HEK293 (cell line): ENCODE measurements around the gene AGTPBP1.

Source experiments
- CTCF ChIA-PET: fragments of 350-600 bp; formaldehyde crosslinking; extraction: SDS; loops from one replicate; lab custom pipeline; 2021; ENCODE audit warnings: antibody characterized with exemption; lab: Yijun Ruan, JAX
- POLR2A ChIA-PET: fragments of 300-600 bp; formaldehyde crosslinking; extraction: SDS; loops from one replicate; lab custom pipeline; 2020; ENCODE audit warnings: antibody characterized with exemption, inconsistent platforms; lab: Yijun Ruan, JAX
- H3K27ac ChIP-seq: fragments of 200-500 bp; sonication (Bioruptor generic); 2 replicates; pipeline ENCODE4 v1.5.1; 2014; ENCODE audit warnings: low read depth, low read length, control low read depth, inconsistent platforms; ENCODE audit errors: extremely low read depth
- H3K36me3 ChIP-seq, 2 experiments: fragments of 200-500 bp in 1 of 2; sonication (Bioruptor generic) in 1 of 2; 1 replicate in 1 of 2; 2 replicates in 1 of 2; pipeline ENCODE4 v1.5.1; 2014 to 2017; ENCODE audit warnings: inconsistent platforms in 2 of 2, low read length in 2 of 2; ENCODE audit not compliant: control insufficient read depth in 2 of 2, insufficient read depth in 1 of 2
- H3K4me1 ChIP-seq: fragments of 200-500 bp; sonication (Bioruptor generic); 2 replicates; pipeline ENCODE4 v1.5.1; 2014; ENCODE audit warnings: mild to moderate bottlenecking, low read length, inconsistent platforms; ENCODE audit not compliant: control insufficient read depth, insufficient read depth
- H3K4me3 ChIP-seq: 2 replicates; pipeline ENCODE4 v1.5.1; 2011; ENCODE audit warnings: low read depth, mild to moderate bottlenecking, control low read depth, low read length, moderate library complexity
- H3K9me3 ChIP-seq: fragments of 200-500 bp; sonication (Bioruptor generic); 2 replicates; pipeline ENCODE4 v1.5.1; 2014; ENCODE audit warnings: low read depth, low read length, inconsistent platforms; ENCODE audit not compliant: control insufficient read depth, insufficient read depth
- FEZF1 ChIP-seq: fragments of 450-650 bp; formaldehyde crosslinking; IDR thresholded peaks from 2 replicates; pipeline ENCODE4 v1.5.1; 2016; ENCODE audit warnings: missing biosample characterization, missing genetic modification characterization
- PRDM1 ChIP-seq: fragments of 450-650 bp; formaldehyde crosslinking; IDR thresholded peaks from 2 replicates; pipeline ENCODE4; 2016; ENCODE audit warnings: missing biosample characterization, missing genetic modification characterization
- PRDM4 ChIP-seq: fragments of 450-650 bp; formaldehyde crosslinking; IDR thresholded peaks from 2 replicates; pipeline ENCODE4 v1.5.1; 2017; ENCODE audit warnings: missing biosample characterization, missing genetic modification characterization
- PRDM6 ChIP-seq: fragments of 450-650 bp; formaldehyde crosslinking; IDR thresholded peaks from 2 replicates; pipeline ENCODE4 v1.5.1; 2017; ENCODE audit warnings: missing biosample characterization, missing genetic modification characterization
- SCRT1 ChIP-seq: fragments of 450-650 bp; formaldehyde crosslinking; IDR thresholded peaks from 2 replicates; pipeline ENCODE4 v1.5.1; 2016; ENCODE audit warnings: missing biosample characterization, missing genetic modification characterization, borderline replicate concordance
- SCRT2 ChIP-seq: fragments of 450-650 bp; formaldehyde crosslinking; IDR thresholded peaks from 2 replicates; pipeline ENCODE4 v1.5.1; 2016; ENCODE audit warnings: missing biosample characterization, missing genetic modification characterization
- TRIM28 ChIP-seq: IDR thresholded peaks from 2 replicates; pipeline ENCODE4 v1.6.1; 2011; ENCODE audit warnings: low read length, control low read depth, borderline replicate concordance
- ZBTB44 ChIP-seq: fragments of 450-650 bp; IDR thresholded peaks from 2 replicates; pipeline ENCODE4 v1.5.1; 2018; ENCODE audit warnings: missing biosample characterization, mild to moderate bottlenecking, missing genetic modification characterization
- ZFP3 ChIP-seq: fragments of 450-650 bp; formaldehyde crosslinking; IDR thresholded peaks from 2 replicates; pipeline ENCODE4 v1.5.1; 2016; ENCODE audit warnings: low read depth, missing biosample characterization, missing genetic modification characterization
- ZNF18 ChIP-seq: fragments of 450-650 bp; formaldehyde crosslinking; IDR thresholded peaks from 2 replicates; pipeline ENCODE4 v1.5.1; 2016; ENCODE audit warnings: missing biosample characterization, missing genetic modification characterization
- ZNF221 ChIP-seq: fragments of 450-650 bp; formaldehyde crosslinking; IDR thresholded peaks from 2 replicates; pipeline ENCODE4 v1.5.1; 2017; ENCODE audit warnings: missing biosample characterization, missing genetic modification characterization, borderline replicate concordance
- ZNF335 ChIP-seq: fragments of 450-650 bp; formaldehyde crosslinking; conservative IDR thresholded peaks from 2 replicates; pipeline ENCODE4 v1.5.1; 2016; ENCODE audit warnings: missing biosample characterization, missing genetic modification characterization
- ZNF366 ChIP-seq: fragments of 450-650 bp; formaldehyde crosslinking; conservative IDR thresholded peaks from 2 replicates; pipeline ENCODE4 v1.5.1; 2016; ENCODE audit warnings: missing biosample characterization, missing genetic modification characterization
- ZNF792 ChIP-seq: fragments of 450-650 bp; formaldehyde crosslinking; IDR thresholded peaks from 2 replicates; pipeline ENCODE4 v1.5.1; 2016; ENCODE audit warnings: missing biosample characterization, missing genetic modification characterization
- ZNF843 ChIP-seq: fragments of 450-650 bp; formaldehyde crosslinking; IDR thresholded peaks from 2 replicates; pipeline ENCODE4 v1.5.1; 2016; ENCODE audit warnings: missing biosample characterization, missing genetic modification characterization
- ZSCAN18 ChIP-seq: fragments of 450-650 bp; formaldehyde crosslinking; IDR thresholded peaks from 2 replicates; pipeline ENCODE4 v1.5.1; 2016; ENCODE audit warnings: missing biosample characterization, missing genetic modification characterization
- ZSCAN30 ChIP-seq: fragments of 450-650 bp; IDR thresholded peaks from 2 replicates; pipeline ENCODE4 v1.5.1; 2018; ENCODE audit warnings: missing biosample characterization, mild to moderate bottlenecking, missing genetic modification characterization, moderate library complexity

AGTPBP1 gene

GRCh38 chr9:85717220-85717619 lies 24.5 kb downstream of the AGTPBP1 start:
- Histone ChIP-seq H3K36me3 (no peaks in the 10 kb centered on the region), H3K9me3 (no peaks in the 10 kb centered on the region), H3K4me3 (no peak overlapping the region), H3K4me1 (no peaks in the 10 kb centered on the region), H3K27ac (no peak overlapping the region)
- TF ChIP-seq ZNF792 (tag by site-specific recombination) (no peak), ZNF18 (tag by site-specific recombination) (peak; percentile 36; the same call in 1 of the 2 replicates)
- ChIA-PET CTCF (interaction anchor here (0.6 to 0.7 kb wide), 2 partner anchors 475 to 1590 kb away, joined by 3 to 5 read pairs; no protein-coding TSS in a partner anchor), POLR2A (no interaction called here)

- no peak overlapping the region for H3K27ac ChIP-seq
- no peak overlapping the region for H3K4me3 ChIP-seq
- no peaks in the 10 kb centered on the region for H3K4me1 ChIP-seq
- H3K36me3 ChIP-seq: no peaks in the 10 kb centered on the region; a peak in 1 of 3 replicates
- no peaks in the 10 kb centered on the region for H3K9me3 ChIP-seq
- ChIA-PET CTCF (interaction anchor here (0.6 to 2.5 kb wide), 5 partner anchors 8 to 1589 kb away, joined by 3 to 12 read pairs (median 5); no protein-coding TSS in a partner anchor), POLR2A (no interaction called here)
- no peak for TF ChIP-seq ZNF221 (tag by site-specific recombination)
- TF ChIP-seq ZNF335 (tag by site-specific recombination): no peak
- peak; percentile 88 for TF ChIP-seq SCRT2 (tag by site-specific recombination)
- TF ChIP-seq PRDM1 (tag by site-specific recombination): peak; percentile 76
- no peak for TF ChIP-seq ZFP3 (tag by site-specific recombination)
- no peak for TF ChIP-seq ZNF366 (tag by site-specific recombination)
- peak; percentile 85; the same call in 1 of the 2 replicates for TF ChIP-seq SCRT1 (tag by site-specific recombination)
These were observed 25.5 kb downstream of the AGTPBP1 start for GRCh38 chr9:85716031-85716877.

GRCh38 chr9:85715587-85715986 lies 26.2 kb downstream of the AGTPBP1 start:
- no peaks in the 10 kb centered on the region for H3K4me1 ChIP-seq
- H3K9me3 ChIP-seq: no peaks in the 10 kb centered on the region
- POLR2A ChIA-PET: no interaction called here
- TF ChIP-seq ZBTB44 (tag by site-specific recombination) (peak; percentile 37; the same call in 1 of the 2 replicates), TRIM28 (no peak)
- TF ChIP-seq, all 188 proteins: peak for 1
- H3K36me3 ChIP-seq: no peaks in the 10 kb centered on the region; a peak in 1 of 3 replicates
- H3K4me3 ChIP-seq: no peak overlapping the region
- CTCF ChIA-PET: interaction anchor here (1.3 to 2.5 kb wide), 2 partner anchors 9 to 17 kb away, joined by 6 to 12 read pairs; no protein-coding TSS in a partner anchor
- no peak overlapping the region for H3K27ac ChIP-seq

- no peaks in the 10 kb centered on the region for H3K9me3 ChIP-seq
- ChIA-PET POLR2A (no interaction called here), CTCF (no interaction called here)
- H3K4me1 ChIP-seq: no peaks in the 10 kb centered on the region
- no peak overlapping the region for H3K4me3 ChIP-seq
- peaks cover 0 to 6% of the 10 kb centered on the region in 2 experiments for H3K36me3 ChIP-seq
- H3K27ac ChIP-seq: no peak overlapping the region
- TF ChIP-seq PRDM6 (tag by site-specific recombination) (peak; percentile 89), ZSCAN18 (no peak), FEZF1 (tag by site-specific recombination) (peak; percentile 63; the same call in 1 of the 2 replicates), ZNF843 (tag by site-specific recombination) (peak; percentile 39; the same call in 1 of the 2 replicates), PRDM4 (tag by site-specific recombination) (peak; percentile 81; the same call in 1 of the 2 replicates), ZSCAN30 (tag by site-specific recombination) (peak; percentile 25; the same call in 1 of the 2 replicates)
These were observed 27.9 kb downstream of the AGTPBP1 start for GRCh38 chr9:85713897-85714296.
